B cell (primary cell): ENCODE data around the gene ZNF398.

Experiments
- CTCF ChIP-seq: fragments of 200-600 bp; IDR thresholded peaks from one replicate; pipeline ENCODE4 v1.8.0; 2022; ENCODE audit warnings: antibody characterized with exemption, mild to moderate bottlenecking
- EZH2 ChIP-seq: IDR thresholded peaks from 2 replicates; pipeline ENCODE4 v1.6.1; 2012; ENCODE audit warnings: borderline replicate concordance, low read depth, mild to moderate bottlenecking, moderate library complexity, low read length; ENCODE audit not compliant: insufficient read depth, poor library complexity, severe bottlenecking

GRCh38 chr7:149188213-149188612 lies 41.0 kb downstream of the ZNF398 start:
- TF ChIP-seq CTCF (no peak), EZH2 (no peak)
